ENCODE measurements around the gene CLASP2.

DNA sequence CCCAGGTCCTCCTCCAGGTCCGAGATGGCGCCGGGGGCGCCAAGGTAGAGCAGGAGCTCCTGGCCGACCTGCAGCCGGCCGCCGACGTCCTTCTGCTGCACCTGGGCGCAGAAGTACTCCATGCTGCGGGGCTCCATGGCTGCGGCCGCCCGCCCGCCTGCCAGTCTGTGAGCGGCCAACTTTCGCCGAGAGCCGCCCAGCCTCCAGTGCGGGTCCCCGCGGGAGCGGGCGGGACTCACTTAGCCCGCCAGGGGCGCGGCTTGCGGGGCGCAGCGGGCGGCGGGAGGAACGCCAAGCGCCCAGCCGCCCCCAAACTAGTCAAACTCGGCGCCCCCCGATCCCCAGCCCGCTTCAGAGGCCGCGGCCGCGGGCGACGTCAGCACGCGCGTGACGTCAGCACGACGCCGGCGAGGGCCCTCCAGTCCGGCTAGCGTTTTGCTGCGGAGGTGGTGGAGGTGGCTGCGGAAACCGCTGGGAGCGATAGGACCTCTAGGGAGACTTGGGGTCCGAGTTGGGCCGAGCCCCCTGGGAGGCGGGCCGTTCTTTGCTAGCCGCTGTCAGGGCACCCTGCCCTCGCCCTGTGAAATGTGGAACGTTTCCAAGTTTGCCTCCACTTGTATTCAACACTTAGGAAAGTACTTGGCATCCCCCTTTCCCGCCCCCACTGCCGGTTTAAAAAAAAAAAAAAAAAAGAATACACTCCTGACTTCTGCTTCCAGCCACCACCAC lies at the start of gene CLASP2:
- TF ChIP-seq, protein P1, sequence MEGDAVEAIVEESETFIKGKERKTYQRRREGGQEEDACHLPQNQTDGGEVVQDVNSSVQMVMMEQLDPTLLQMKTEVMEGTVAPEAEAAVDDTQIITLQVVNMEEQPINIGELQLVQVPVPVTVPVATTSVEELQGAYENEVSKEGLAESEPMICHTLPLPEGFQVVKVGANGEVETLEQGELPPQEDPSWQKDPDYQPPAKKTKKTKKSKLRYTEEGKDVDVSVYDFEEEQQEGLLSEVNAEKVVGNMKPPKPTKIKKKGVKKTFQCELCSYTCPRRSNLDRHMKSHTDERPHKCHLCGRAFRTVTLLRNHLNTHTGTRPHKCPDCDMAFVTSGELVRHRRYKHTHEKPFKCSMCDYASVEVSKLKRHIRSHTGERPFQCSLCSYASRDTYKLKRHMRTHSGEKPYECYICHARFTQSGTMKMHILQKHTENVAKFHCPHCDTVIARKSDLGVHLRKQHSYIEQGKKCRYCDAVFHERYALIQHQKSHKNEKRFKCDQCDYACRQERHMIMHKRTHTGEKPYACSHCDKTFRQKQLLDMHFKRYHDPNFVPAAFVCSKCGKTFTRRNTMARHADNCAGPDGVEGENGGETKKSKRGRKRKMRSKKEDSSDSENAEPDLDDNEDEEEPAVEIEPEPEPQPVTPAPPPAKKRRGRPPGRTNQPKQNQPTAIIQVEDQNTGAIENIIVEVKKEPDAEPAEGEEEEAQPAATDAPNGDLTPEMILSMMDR (IDR thresholded peaks at IDR 0.05): no peak
- peak; percentile 31 for TF ChIP-seq POLR2A (IDR thresholded peaks at IDR 0.05)
- TF ChIP-seq POLR2AphosphoS5 (IDR thresholded peaks at IDR 0.05): peak; percentile 85 to 88 (median 86)
